GM23338 (cell line): Measurements from ENCODE around the gene TMEM250. TPM values are rescaled to one million over a fixed set of nuclear protein-coding genes. Genes with fewer than 3 reads are reported as not detected.

Experiments
- ATAC-seq: fragments of 200-7000 bp; cut with Tn5 transposase; 3 replicates; pipeline ENCODE4 v1.9.1; 2020
- DNase-seq: peaks from one replicate; pipeline ENCODE4 v3.0.0-alpha.2; 2015; ENCODE audit warnings: low spot score
- H2AFZ ChIP-seq: fragments of 200-600 bp; sonication (generic); 2 replicates; pipeline ENCODE4 v1.8.0; 2016; ENCODE audit warnings: antibody characterized with exemption, mild to moderate bottlenecking, moderate library complexity
- H3F3A ChIP-seq: fragments of 200-600 bp; sonication (generic); replicated peaks from 2 replicates; pipeline ENCODE4 v1.8.0; 2017; ENCODE audit warnings: antibody characterized with exemption, mixed run types, low read depth
- H3K27ac ChIP-seq: fragments of 200-600 bp; sonication (generic); 2 replicates; pipeline ENCODE4 v1.6.1; 2016; ENCODE audit warnings: low read depth
- H3K27me3 ChIP-seq: fragments of 200-600 bp; sonication (generic); 2 replicates; pipeline ENCODE4 v1.8.0; 2016; ENCODE audit warnings: mild to moderate bottlenecking, mixed run types, moderate library complexity; ENCODE audit not compliant: insufficient read depth
- H3K36me3 ChIP-seq: fragments of 200-600 bp; sonication (generic); 2 replicates; pipeline ENCODE4 v1.8.0; 2016; ENCODE audit warnings: mild to moderate bottlenecking; ENCODE audit not compliant: insufficient read depth
- H3K4me1 ChIP-seq: fragments of 200-600 bp; sonication (generic); 2 replicates; pipeline ENCODE4 v1.8.0; 2016; ENCODE audit warnings: mild to moderate bottlenecking, moderate library complexity; ENCODE audit not compliant: insufficient read depth
- H3K4me2 ChIP-seq: fragments of 200-600 bp; sonication (generic); 2 replicates; pipeline ENCODE4 v1.7.1; 2017; ENCODE audit warnings: mixed run types
- H3K4me3 ChIP-seq: fragments of 200-600 bp; sonication (generic); 2 replicates; pipeline ENCODE4 v1.6.1; 2016; ENCODE audit warnings: mixed run types
- H3K79me2 ChIP-seq: fragments of 200-600 bp; sonication (generic); replicated peaks from 2 replicates; pipeline ENCODE4 v1.8.0; 2017; ENCODE audit warnings: mild to moderate bottlenecking; ENCODE audit not compliant: insufficient read depth
- H3K9me2 ChIP-seq: fragments of 200-600 bp; sonication (generic); 2 replicates; pipeline ENCODE4 v1.8.0; 2017; ENCODE audit not compliant: insufficient read depth
- H4K20me1 ChIP-seq: fragments of 200-600 bp; sonication (generic); replicated peaks from 2 replicates; pipeline ENCODE4 v1.8.0; 2017; ENCODE audit warnings: mild to moderate bottlenecking; ENCODE audit not compliant: insufficient read depth
- H3K27ac Mint-ChIP-seq: 2 replicates; pipeline ENCODE4 v1.8.0; 2020; ENCODE audit warnings: inconsistent platforms, mild to moderate bottlenecking, moderate library complexity, mixed read lengths
- H3K27me3 Mint-ChIP-seq: 3 replicates; pipeline ENCODE4 v1.8.0; 2022; ENCODE audit warnings: low read depth, mild to moderate bottlenecking, moderate library complexity, mixed read lengths, inconsistent platforms; ENCODE audit not compliant: insufficient read depth, poor library complexity
- H3K36me3 Mint-ChIP-seq: 3 replicates; pipeline ENCODE4 v1.8.0; 2021; ENCODE audit warnings: low read depth, mild to moderate bottlenecking, inconsistent platforms, moderate library complexity, mixed read lengths
- H3K4me1 Mint-ChIP-seq: 3 replicates; pipeline ENCODE4 v1.8.0; 2020; ENCODE audit warnings: mild to moderate bottlenecking, inconsistent platforms, mixed read lengths
- H3K4me3 Mint-ChIP-seq: 3 replicates; pipeline ENCODE4 v1.8.0; 2021; ENCODE audit warnings: moderate library complexity, mild to moderate bottlenecking, inconsistent platforms, mixed read lengths
- H3K9me3 Mint-ChIP-seq: 3 replicates; pipeline ENCODE4 v1.8.0; 2020; ENCODE audit warnings: moderate library complexity, mild to moderate bottlenecking, inconsistent platforms, mixed read lengths
- CREB1 ChIP-seq: fragments of 250-450 bp; sonication (Bioruptor Pico); IDR thresholded peaks from 2 replicates; pipeline ENCODE4 v1.5.0; 2020; ENCODE audit warnings: low read depth, mild to moderate bottlenecking, moderate library complexity
- EZH2 ChIP-seq: fragments of 200-600 bp; sonication (generic); IDR thresholded peaks from one replicate; pipeline ENCODE4 v1.8.0; 2017; ENCODE audit warnings: antibody characterized with exemption, mild to moderate bottlenecking, low read depth; ENCODE audit not compliant: unreplicated experiment
- EZH2phosphoT487 ChIP-seq: fragments of 200-600 bp; sonication (generic); IDR thresholded peaks from one replicate; pipeline ENCODE4 v1.8.1; 2018; ENCODE audit warnings: antibody characterized with exemption; ENCODE audit not compliant: unreplicated experiment
- NANOG ChIP-seq: IDR thresholded peaks from 2 replicates; pipeline ENCODE4 v1.6.1; 2016; ENCODE audit warnings: antibody characterized with exemption, borderline replicate concordance
- STAT1 ChIP-seq: IDR thresholded peaks from one replicate; pipeline ENCODE4 v1.6.1; 2016; ENCODE audit warnings: antibody characterized with exemption; ENCODE audit not compliant: unreplicated experiment
- ZNF114 ChIP-seq: fragments of 250-450 bp; sonication (Bioruptor Pico); IDR thresholded peaks from 2 replicates; pipeline ENCODE4 v1.5.0; 2020; ENCODE audit warnings: mild to moderate bottlenecking, moderate library complexity
- ZNF331 ChIP-seq: fragments of 250-450 bp; sonication (Bioruptor Pico); IDR thresholded peaks from 2 replicates; pipeline ENCODE4 v1.5.0; 2020; ENCODE audit warnings: low read depth, mild to moderate bottlenecking, moderate library complexity
- polyA plus RNA-seq: library from polyadenylated mRNA; unstranded; fragments of >200 nt; fragmentation: Nextera tagmentation; extraction: Ambion mirVana; gene quantifications from 2 replicates; pipeline ENCODE4 v1.2.1, GENCODE V29; 2016
- total RNA-seq: library from RNA; depleted of rRNA; stranded (reverse); fragments of >200 nt; shearing (Covaris generic); gene quantifications from 2 replicates; pipeline ENCODE4 v1.2.3, GENCODE V29; 2014
- TF ChIP-seq, protein P1 (sequence below): fragments of 250-450 bp; sonication (Bioruptor Pico); IDR thresholded peaks from 2 replicates; pipeline ENCODE4 v1.5.0; 2020; ENCODE audit warnings: mild to moderate bottlenecking, moderate library complexity

TMEM250 gene
- total and polyA plus RNA-seq, 2 experiments from 2014 or later, result 12.2 to 39.2 TPM

DNA sequence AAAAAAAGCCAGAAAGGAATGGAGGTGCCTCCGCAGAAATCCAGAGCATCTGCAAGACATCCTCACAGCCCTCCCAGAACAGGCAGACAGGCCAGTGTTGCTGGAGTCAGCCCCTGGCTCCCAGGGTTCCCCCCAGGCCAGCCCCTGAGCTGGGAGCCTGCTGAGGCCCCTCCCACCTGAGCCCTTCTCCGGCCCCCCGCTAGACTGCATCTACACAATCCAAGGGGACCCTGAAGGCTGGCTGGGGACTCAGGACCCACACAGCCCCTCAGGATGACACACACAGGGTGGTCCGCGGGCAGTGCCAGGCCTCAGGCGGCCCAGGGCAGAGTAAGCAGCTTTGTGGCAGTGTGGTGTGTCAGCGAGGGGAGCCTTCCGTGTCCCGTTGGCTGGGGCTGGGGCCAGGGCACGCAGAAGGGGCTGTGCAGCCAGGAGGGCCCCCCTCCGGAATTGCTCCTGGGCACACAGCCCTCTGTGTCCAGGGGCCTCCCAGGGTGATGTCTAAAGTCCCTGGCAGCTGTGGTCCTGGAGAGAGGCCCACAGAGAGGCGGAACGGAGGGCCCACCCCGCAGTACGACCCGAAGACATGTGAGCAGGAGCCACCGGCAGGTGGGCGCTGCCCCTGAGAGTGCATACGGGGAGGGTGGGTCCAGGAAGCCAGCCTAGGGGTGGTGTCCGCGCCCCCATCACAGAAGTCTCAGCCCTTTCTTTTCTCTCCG lies 2.9 kb downstream of the TMEM250 start (continued):
- TF ChIP-seq, protein P1, sequence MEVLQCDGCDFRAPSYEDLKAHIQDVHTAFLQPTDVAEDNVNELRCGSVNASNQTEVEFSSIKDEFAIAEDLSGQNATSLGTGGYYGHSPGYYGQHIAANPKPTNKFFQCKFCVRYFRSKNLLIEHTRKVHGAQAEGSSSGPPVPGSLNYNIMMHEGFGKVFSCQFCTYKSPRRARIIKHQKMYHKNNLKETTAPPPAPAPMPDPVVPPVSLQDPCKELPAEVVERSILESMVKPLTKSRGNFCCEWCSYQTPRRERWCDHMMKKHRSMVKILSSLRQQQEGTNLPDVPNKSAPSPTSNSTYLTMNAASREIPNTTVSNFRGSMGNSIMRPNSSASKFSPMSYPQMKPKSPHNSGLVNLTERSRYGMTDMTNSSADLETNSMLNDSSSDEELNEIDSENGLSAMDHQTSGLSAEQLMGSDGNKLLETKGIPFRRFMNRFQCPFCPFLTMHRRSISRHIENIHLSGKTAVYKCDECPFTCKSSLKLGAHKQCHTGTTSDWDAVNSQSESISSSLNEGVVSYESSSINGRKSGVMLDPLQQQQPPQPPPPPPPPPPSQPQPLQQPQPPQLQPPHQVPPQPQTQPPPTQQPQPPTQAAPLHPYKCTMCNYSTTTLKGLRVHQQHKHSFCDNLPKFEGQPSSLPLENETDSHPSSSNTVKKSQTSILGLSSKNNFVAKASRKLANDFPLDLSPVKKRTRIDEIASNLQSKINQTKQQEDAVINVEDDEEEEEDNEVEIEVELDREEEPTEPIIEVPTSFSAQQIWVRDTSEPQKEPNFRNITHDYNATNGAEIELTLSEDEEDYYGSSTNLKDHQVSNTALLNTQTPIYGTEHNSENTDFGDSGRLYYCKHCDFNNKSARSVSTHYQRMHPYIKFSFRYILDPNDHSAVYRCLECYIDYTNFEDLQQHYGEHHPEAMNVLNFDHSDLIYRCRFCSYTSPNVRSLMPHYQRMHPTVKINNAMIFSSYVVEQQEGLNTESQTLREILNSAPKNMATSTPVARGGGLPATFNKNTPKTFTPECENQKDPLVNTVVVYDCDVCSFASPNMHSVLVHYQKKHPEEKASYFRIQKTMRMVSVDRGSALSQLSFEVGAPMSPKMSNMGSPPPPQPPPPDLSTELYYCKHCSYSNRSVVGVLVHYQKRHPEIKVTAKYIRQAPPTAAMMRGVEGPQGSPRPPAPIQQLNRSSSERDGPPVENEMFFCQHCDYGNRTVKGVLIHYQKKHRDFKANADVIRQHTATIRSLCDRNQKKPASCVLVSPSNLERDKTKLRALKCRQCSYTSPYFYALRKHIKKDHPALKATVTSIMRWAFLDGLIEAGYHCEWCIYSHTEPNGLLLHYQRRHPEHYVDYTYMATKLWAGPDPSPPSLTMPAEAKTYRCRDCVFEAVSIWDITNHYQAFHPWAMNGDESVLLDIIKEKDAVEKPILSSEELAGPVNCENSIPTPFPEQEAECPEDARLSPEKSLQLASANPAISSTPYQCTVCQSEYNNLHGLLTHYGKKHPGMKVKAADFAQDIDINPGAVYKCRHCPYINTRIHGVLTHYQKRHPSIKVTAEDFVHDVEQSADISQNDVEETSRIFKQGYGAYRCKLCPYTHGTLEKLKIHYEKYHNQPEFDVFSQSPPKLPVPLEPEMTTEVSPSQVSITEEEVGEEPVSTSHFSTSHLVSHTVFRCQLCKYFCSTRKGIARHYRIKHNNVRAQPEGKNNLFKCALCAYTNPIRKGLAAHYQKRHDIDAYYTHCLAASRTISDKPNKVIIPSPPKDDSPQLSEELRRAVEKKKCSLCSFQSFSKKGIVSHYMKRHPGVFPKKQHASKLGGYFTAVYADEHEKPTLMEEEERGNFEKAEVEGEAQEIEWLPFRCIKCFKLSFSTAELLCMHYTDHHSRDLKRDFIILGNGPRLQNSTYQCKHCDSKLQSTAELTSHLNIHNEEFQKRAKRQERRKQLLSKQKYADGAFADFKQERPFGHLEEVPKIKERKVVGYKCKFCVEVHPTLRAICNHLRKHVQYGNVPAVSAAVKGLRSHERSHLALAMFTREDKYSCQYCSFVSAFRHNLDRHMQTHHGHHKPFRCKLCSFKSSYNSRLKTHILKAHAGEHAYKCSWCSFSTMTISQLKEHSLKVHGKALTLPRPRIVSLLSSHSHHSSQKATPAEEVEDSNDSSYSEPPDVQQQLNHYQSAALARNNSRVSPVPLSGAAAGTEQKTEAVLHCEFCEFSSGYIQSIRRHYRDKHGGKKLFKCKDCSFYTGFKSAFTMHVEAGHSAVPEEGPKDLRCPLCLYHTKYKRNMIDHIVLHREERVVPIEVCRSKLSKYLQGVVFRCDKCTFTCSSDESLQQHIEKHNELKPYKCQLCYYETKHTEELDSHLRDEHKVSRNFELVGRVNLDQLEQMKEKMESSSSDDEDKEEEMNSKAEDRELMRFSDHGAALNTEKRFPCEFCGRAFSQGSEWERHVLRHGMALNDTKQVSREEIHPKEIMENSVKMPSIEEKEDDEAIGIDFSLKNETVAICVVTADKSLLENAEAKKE (CRISPR knock-in tag), result no peak

DNA sequence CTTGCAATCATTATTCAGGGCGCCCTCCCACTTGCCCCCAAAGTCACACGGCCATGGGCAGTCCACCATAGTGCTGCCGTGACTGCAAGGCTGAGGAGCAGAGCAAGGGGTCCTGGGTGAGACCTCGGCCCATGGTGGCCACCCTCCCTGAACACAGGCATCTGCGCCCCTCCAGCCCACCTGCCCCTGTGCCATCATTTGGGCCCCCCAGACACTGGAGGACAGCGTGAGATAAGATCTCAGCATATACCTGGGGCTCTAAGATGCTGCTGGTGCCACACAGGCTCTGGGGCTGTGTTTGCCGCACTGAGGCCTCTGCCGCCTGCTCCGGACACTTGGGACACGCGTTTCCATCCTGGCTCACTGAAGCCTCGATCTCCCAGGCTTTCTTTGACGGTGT lies 3.5 kb downstream of the TMEM250 start:
- TF ChIP-seq EZH2 (no peak), NANOG (no peak), EZH2phosphoT487 (no peak), ZNF331 (CRISPR knock-in tag) (no peak), ZNF114 (CRISPR knock-in tag) (no peak), CREB1 (no peak), STAT1 (no peak)
- TF ChIP-seq, protein P1 (CRISPR knock-in tag), result no peak
- H3F3A ChIP-seq, result peaks cover 16% of the 10 kb centered on the region; the same call in 1 of the 2 replicates

More for the DNA sequence above, 3.5 kb downstream of the TMEM250 start:
- DNase-seq, result no peak
- H3K9me3 Mint-ChIP-seq, result no peaks in the 10 kb centered on the region
- ATAC-seq, result no peak
- H3K36me3 Mint-ChIP-seq, result peaks cover 11% of the 10 kb centered on the region; the same call in 2 of the 3 replicates
- peaks cover 16% of the 10 kb centered on the region for H3K4me1 ChIP-seq
- no peak overlapping the region for H3K4me2 ChIP-seq
- peaks cover 11% of the 10 kb centered on the region for H3K27me3 Mint-ChIP-seq
- no peaks in the 10 kb centered on the region; the same call in 1 of the 2 replicates for H3K79me2 ChIP-seq
- no peak overlapping the region for H3K4me3 Mint-ChIP-seq
- no peak overlapping the region for H3K27ac Mint-ChIP-seq
- H3K36me3 ChIP-seq, result no peaks in the 10 kb centered on the region
- no peaks in the 10 kb centered on the region for H3K9me2 ChIP-seq
- H3K27me3 ChIP-seq, result no peaks in the 10 kb centered on the region
- H4K20me1 ChIP-seq, result no peaks in the 10 kb centered on the region; the same call in 1 of the 2 replicates
- no peak overlapping the region for H2AFZ ChIP-seq
- H3K4me1 Mint-ChIP-seq, result peaks cover 10% of the 10 kb centered on the region
- H3K27ac ChIP-seq, result no peak overlapping the region
- H3K4me3 ChIP-seq, result no peak overlapping the region
